ENCODE data around the gene PLEK. TPM values are rescaled to one million over a fixed set of nuclear protein-coding genes. Genes with fewer than 3 reads are reported as not detected.

PLEK gene
- total and polyA plus RNA-seq, 2 of the 13 experiments (the other 11 are each of a cell fraction or from before 2014, with no cell fraction given): not detected

DNA sequence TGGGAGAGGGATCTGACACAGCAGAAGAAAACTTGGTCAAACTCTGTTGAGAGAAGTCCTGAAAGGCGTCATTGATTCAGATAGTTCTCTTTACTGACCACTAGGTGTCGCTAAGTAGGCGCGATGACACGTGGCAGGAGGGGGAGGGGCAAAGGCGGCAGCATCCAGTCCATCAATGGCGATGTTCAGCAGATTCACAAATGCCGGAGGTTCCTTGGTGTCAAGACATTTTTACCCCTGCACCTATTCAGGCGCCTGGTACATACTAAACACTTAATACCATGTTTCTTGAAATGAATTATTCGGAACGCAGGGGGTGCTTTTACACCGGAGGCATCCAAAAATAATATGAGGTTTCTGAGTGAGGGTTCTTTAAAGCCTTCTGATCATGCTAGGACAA, 3.0 kb upstream of the PLEK start (continued):
- TF ChIP-seq ZNF20 (CRISPR knock-in tag; IDR thresholded peaks at IDR 0.05) (no peak), TARDBP (CRISPR knock-in tag; IDR thresholded peaks at IDR 0.05) (no peak), ISL2 (CRISPR knock-in tag; IDR thresholded peaks at IDR 0.05) (no peak), ZNF143 (CRISPR knock-in tag; IDR thresholded peaks at IDR 0.05) (no peak), SNRNP70 (IDR thresholded peaks at IDR 0.05; ENCODE audit: low read depth, low read length) (no peak), AGO2 (optimal IDR thresholded peaks at IDR 0.05; ENCODE audit: low read depth, low read length) (no peak), ZNF776 (CRISPR knock-in tag; IDR thresholded peaks at IDR 0.05) (no peak), MBD4 (IDR thresholded peaks at IDR 0.05; ENCODE audit: borderline replicate concordance, low read length) (no peak), ZNF777 (CRISPR knock-in tag; IDR thresholded peaks at IDR 0.05) (no peak), BHLHE40 (IDR thresholded peaks at IDR 0.05; ENCODE audit: low read length) (peak; percentile 56; the same call in 1 of the 2 replicates), GABPB1 (CRISPR knock-in tag; IDR thresholded peaks at IDR 0.05) (peak; percentile 31; the same call in 1 of the 2 replicates), ZNF720 (CRISPR knock-in tag; IDR thresholded peaks at IDR 0.05) (no peak), PHF5A (CRISPR knock-in tag; IDR thresholded peaks at IDR 0.05; ENCODE audit: low read depth, unreplicated experiment) (no peak), TCF12 (IDR thresholded peaks at IDR 0.05) (no peak), TCF12 (CRISPR knock-in tag; IDR thresholded peaks at IDR 0.05) (no peak), PAWR (CRISPR knock-in tag; IDR thresholded peaks at IDR 0.05; ENCODE audit: borderline replicate concordance) (no peak), ZNF121 (CRISPR knock-in tag; IDR thresholded peaks at IDR 0.05) (no peak), TP53 (CRISPR knock-in tag; conservative IDR thresholded peaks at IDR 0.05) (no peak), ATM (IDR thresholded peaks at IDR 0.05; ENCODE audit: borderline replicate concordance) (no peak), ZMYM4 (CRISPR knock-in tag; IDR thresholded peaks at IDR 0.05) (peak; percentile 89), MTA1 (CRISPR knock-in tag; IDR thresholded peaks at IDR 0.05; ENCODE audit: borderline replicate concordance) (no peak), SRSF1 (optimal IDR thresholded peaks at IDR 0.05; ENCODE audit: low read depth, low read length) (no peak), RXRB (CRISPR knock-in tag; IDR thresholded peaks at IDR 0.05; ENCODE audit: borderline replicate concordance) (no peak)
- TF ChIP-seq, protein P1, sequence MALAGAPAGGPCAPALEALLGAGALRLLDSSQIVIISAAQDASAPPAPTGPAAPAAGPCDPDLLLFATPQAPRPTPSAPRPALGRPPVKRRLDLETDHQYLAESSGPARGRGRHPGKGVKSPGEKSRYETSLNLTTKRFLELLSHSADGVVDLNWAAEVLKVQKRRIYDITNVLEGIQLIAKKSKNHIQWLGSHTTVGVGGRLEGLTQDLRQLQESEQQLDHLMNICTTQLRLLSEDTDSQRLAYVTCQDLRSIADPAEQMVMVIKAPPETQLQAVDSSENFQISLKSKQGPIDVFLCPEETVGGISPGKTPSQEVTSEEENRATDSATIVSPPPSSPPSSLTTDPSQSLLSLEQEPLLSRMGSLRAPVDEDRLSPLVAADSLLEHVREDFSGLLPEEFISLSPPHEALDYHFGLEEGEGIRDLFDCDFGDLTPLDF (CRISPR knock-in tag; IDR thresholded peaks at IDR 0.05): no peak
- TF ChIP-seq, protein P2, sequence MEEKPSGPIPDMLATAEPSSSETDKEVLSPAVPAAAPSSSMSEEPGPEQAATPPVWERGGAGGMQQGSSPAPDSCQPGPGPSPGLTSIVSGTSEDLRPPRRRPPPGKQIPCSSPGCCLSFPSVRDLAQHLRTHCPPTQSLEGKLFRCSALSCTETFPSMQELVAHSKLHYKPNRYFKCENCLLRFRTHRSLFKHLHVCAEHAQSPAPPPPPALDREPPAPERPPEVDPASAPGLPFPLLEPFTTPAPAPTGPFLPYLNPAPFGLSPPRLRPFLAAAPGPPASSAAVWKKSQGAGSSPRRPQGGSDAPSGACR (CRISPR knock-in tag; IDR thresholded peaks at IDR 0.05): no peak
- TF ChIP-seq, protein P3, sequence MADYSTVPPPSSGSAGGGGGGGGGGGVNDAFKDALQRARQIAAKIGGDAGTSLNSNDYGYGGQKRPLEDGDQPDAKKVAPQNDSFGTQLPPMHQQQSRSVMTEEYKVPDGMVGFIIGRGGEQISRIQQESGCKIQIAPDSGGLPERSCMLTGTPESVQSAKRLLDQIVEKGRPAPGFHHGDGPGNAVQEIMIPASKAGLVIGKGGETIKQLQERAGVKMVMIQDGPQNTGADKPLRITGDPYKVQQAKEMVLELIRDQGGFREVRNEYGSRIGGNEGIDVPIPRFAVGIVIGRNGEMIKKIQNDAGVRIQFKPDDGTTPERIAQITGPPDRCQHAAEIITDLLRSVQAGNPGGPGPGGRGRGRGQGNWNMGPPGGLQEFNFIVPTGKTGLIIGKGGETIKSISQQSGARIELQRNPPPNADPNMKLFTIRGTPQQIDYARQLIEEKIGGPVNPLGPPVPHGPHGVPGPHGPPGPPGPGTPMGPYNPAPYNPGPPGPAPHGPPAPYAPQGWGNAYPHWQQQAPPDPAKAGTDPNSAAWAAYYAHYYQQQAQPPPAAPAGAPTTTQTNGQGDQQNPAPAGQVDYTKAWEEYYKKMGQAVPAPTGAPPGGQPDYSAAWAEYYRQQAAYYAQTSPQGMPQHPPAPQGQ (CRISPR knock-in tag; IDR thresholded peaks at IDR 0.05; ENCODE audit: borderline replicate concordance): no peak
- TF ChIP-seq, protein P4, sequence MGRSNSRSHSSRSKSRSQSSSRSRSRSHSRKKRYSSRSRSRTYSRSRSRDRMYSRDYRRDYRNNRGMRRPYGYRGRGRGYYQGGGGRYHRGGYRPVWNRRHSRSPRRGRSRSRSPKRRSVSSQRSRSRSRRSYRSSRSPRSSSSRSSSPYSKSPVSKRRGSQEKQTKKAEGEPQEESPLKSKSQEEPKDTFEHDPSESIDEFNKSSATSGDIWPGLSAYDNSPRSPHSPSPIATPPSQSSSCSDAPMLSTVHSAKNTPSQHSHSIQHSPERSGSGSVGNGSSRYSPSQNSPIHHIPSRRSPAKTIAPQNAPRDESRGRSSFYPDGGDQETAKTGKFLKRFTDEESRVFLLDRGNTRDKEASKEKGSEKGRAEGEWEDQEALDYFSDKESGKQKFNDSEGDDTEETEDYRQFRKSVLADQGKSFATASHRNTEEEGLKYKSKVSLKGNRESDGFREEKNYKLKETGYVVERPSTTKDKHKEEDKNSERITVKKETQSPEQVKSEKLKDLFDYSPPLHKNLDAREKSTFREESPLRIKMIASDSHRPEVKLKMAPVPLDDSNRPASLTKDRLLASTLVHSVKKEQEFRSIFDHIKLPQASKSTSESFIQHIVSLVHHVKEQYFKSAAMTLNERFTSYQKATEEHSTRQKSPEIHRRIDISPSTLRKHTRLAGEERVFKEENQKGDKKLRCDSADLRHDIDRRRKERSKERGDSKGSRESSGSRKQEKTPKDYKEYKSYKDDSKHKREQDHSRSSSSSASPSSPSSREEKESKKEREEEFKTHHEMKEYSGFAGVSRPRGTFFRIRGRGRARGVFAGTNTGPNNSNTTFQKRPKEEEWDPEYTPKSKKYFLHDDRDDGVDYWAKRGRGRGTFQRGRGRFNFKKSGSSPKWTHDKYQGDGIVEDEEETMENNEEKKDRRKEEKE (IDR thresholded peaks at IDR 0.05): no peak

Data from HepG2 (cell line).